Measurements from ENCODE around the gene JARID2. TPM values are rescaled to one million over a fixed set of nuclear protein-coding genes. Genes with fewer than 3 reads are reported as not detected.

Gene JARID2
- total and polyA plus RNA-seq, 9 of the 15 experiments (the other 6 are each of a cell fraction or from before 2014, with no cell fraction given): 5.0 to 29.0 (median 15.6) TPM

- ChIA-PET CTCF (ENCODE audit: low intra/inter-chr PET ratio) (no interaction called here), POLR2A (interaction anchor here (1.0 to 1.7 kb wide), 3 partner anchors 8 to 13 kb away, joined by 3 to 5 read pairs (median 3); no protein-coding TSS in a partner anchor)
- no peak overlapping the region for H2AFZ ChIP-seq (ENCODE audit: low read depth, low read length)
- H3K79me2 ChIP-seq (ENCODE audit: control insufficient read depth, insufficient read depth, low read length): peaks cover 97% of the 10 kb centered on the region
- no peaks in the 10 kb centered on the region for H3K9me3 ChIP-seq (replicated peaks; ENCODE audit: control insufficient read depth, insufficient read depth, low read depth, low read length)
- H3K4me3 ChIP-seq: no peak overlapping the region
- H4K20me1 ChIP-seq (replicated peaks; ENCODE audit: control insufficient read depth, insufficient read depth, low read length): peaks cover 23% of the 10 kb centered on the region
- H3K9ac ChIP-seq (ENCODE audit: insufficient read depth in 1 of 2, low read depth in 2 of 2, low read length in 2 of 2): no peak overlapping the region
- no peak overlapping the region for H3K27ac ChIP-seq (ENCODE audit: extremely low read depth, low read depth, low read length)
- no peaks in the 10 kb centered on the region; the same call in 1 of the 3 replicates for H3K36me3 ChIP-seq (ENCODE audit: control insufficient read depth, insufficient read depth, low read length)
- ATAC-seq (peak; percentile 15), FAIRE-seq (no peak), DNase-seq (ENCODE audit: extremely low read depth in 1 of 4, low spot score in 3 of 4) (no peak)
- H3K4me2 ChIP-seq (ENCODE audit: insufficient read depth, low read length): no peak overlapping the region
- peaks cover 9 to 17% of the 10 kb centered on the region in 2 experiments; a peak in 4 of 5 replicates for H3K4me1 ChIP-seq (replicated peaks in 1 of 2; ENCODE audit: control insufficient read depth in 2 of 2, insufficient read depth in 2 of 2, low read length in 2 of 2)
- in situ Hi-C loops (cut with MboI) (no loop called here), intact Hi-C loops (cut with micrococcal nuclease) (no loop called here)
- WGBS (ENCODE audit: insufficient coverage, low coverage, missing lambda C conversion rate): 75% methylated on average over 5 of the region's 5 CpGs
- no TSS peak for BruUV-seq (replicated peaks)
- H3K27me3 ChIP-seq (ENCODE audit: control insufficient read depth in 2 of 2, insufficient read depth in 2 of 2, low read length in 2 of 2): no peaks in the 10 kb centered on the region
- no peak for TF ChIP-seq TCF7 (IDR thresholded peaks at IDR 0.05; ENCODE audit: borderline replicate concordance)
- TF ChIP-seq LEF1 (IDR thresholded peaks at IDR 0.05): no peak
- TF ChIP-seq ZNF449 (CRISPR knock-in tag; IDR thresholded peaks at IDR 0.05): no peak
- no peak for TF ChIP-seq NR0B1 (IDR thresholded peaks at IDR 0.05; ENCODE audit: partially characterized antibody)
- TF ChIP-seq DNMT1 (IDR thresholded peaks at IDR 0.05): no peak
- no peak for TF ChIP-seq KLF13 (tag; IDR thresholded peaks at IDR 0.05; ENCODE audit: borderline replicate concordance, low read depth)
- TF ChIP-seq TBP (optimal IDR thresholded peaks at IDR 0.05; ENCODE audit: low read depth, low read length): no peak
- no peak for TF ChIP-seq MCM5 (IDR thresholded peaks at IDR 0.05; ENCODE audit: low read depth)
- TF ChIP-seq RFX1 (IDR thresholded peaks at IDR 0.05): no peak
- TF ChIP-seq CHD4 (IDR thresholded peaks at IDR 0.05; ENCODE audit: insufficient read depth, insufficient replicate concordance, low read depth, low read length, poor library complexity, severe bottlenecking): no peak
- no peak for TF ChIP-seq NCOR1 (IDR thresholded peaks at IDR 0.05)
- no peak for TF ChIP-seq HDAC2 (IDR thresholded peaks at IDR 0.05)
- no peak for TF ChIP-seq SMAD2 (IDR thresholded peaks at IDR 0.05; ENCODE audit: low read depth, low read length)
- peaks cover 3% of the 10 kb centered on the region for H3K9me1 ChIP-seq (ENCODE audit: control insufficient read depth, insufficient read depth, low read length)
Observed at GRCh38 chr6:15313367-15313766, 67.5 kb downstream of the JARID2 start.

Measured in K562 (cell line).